Stimulated activated CD8-positive, alpha-beta memory T cell treated with anti-CD3 and anti-CD28 coated beads, Interleukin-15, amount 100 ng/mL, for 24 hours (primary cell): ENCODE measurements around the gene OR5B12.
"Not testable (repeated sequence)": the region's sequence is repeated elsewhere in the genome, so short reads cannot be mapped to it uniquely, and the experiment has no call there.

ENCODE experiments used
- DNase-seq: peaks from one replicate; pipeline ENCODE4 v3.0.0-alpha.2; 2020; ENCODE audit warnings: low read depth

OR5B12 gene

DNA sequence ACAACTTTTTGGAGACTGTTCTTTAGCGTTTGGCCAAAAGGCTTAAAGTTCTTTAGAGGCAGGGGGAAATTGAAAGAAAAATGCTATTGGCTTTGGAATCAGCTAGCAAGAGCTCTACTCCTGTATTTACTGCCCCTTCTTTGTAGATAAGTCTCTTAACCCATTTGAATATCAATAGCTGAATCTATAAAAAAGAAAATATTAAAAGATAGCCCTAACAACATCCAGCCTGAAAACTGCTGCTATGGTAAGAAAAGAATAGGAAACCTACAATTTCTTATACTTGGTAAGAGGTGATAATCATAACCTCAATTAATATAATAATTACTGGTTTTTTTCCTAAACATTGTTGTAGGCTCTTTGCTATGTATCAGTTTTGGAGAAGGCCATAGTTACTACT lies at the start of gene OR5B12:
Gene OR5B12, minus strand, starts transcription at position 101 of the 400 bp plus-strand sequence. CDS start 2,085 bp downstream, outside the sequence.
- DNase-seq, result no peak

DNA sequence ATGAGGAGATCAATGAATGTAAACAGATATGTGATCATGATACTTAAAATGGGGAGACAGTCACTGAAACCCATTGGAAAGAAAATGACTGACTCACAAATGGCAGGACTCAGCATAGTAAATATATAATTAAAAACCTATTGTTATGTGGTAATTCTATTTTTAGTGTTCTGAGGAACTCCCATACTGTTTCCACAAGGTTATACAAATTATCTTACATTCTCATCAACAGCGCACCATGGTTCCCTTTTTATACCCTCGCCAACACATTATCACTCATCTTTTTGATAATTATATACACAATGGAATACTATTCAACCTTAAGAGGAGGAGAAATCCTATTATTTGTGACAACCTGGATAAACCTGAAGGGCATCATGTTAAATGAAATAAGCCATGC lies 48.8 kb upstream of the OR5B12 start:
- DNase-seq, result no peak

- no peak for DNase-seq
Observed at GRCh38 chr11:58487170-58487569, 45.1 kb upstream of the OR5B12 start.

- DNase-seq, result no peak
Observed at GRCh38 chr11:58485961-58486360, 43.9 kb upstream of the OR5B12 start.

DNA sequence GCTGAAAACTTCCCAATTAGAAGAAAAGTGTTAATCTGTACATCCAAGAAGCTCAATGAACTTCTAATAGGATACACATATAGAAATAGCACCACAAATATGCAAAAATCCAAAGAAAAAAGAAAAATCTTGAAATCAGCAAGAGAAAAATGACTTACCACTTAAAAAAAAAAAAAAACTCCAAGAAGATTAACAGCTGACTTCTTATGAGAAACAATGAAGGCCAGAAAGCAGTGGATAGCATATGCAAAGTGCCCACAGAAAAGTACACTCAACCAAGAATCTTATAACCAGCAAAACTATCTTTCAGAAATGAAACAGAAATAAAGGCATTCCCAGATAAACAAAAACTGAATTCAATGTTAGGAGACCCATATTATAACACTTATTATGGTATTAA lies 29.9 kb upstream of the OR5B12 start:
- no peak for DNase-seq

DNA sequence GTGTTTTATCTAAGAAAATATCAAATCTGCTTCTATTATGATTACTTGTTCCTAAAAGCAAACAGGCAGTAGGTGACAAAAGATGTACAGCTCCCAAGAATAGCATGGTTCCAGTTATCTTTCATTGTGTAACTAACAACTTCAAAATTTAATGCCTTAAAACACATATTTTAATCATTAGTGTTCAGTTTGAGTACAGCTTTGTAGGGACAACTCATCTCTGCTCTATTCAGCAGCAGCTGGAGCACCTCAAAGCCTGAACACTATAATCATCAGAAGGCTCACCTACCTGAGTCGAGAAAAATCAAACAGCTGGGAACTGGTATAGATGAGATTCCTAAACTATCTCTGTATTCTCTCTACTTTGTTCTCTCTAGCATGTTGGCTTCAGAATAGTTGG lies 24.3 kb upstream of the OR5B12 start:
- no peak for DNase-seq

- no peak for DNase-seq
Observed at GRCh38 chr11:58465690-58466089, 23.7 kb upstream of the OR5B12 start.

GRCh38 chr11:58451585-58451984 lies 9.5 kb upstream of the OR5B12 start:
- no peak for DNase-seq

GRCh38 chr11:58446294-58446693 lies 4.3 kb upstream of the OR5B12 start:
- no peak for DNase-seq

- no peak for DNase-seq
Observed at GRCh38 chr11:58444300-58444699, 2.3 kb upstream of the OR5B12 start.

DNA sequence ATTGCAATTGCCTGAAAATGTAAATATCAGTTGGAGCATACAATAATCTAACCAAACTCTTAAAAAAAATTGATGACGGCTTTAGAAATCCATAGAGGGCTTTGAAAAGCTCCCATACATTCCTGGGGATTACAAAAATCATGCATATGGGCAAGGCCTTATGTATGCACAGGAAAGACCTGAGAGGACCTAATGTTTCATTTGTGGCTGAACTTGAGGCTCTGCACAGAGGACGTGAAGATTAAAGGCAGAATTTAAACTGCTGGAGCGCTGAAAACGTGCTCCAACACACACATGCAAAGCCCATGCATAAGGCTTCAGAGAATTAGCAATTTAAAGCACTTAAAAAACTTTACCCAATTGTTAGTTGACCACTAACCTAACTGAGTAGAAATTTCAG lies 3.5 kb downstream of the OR5B12 start:
- no peak for DNase-seq

DNA sequence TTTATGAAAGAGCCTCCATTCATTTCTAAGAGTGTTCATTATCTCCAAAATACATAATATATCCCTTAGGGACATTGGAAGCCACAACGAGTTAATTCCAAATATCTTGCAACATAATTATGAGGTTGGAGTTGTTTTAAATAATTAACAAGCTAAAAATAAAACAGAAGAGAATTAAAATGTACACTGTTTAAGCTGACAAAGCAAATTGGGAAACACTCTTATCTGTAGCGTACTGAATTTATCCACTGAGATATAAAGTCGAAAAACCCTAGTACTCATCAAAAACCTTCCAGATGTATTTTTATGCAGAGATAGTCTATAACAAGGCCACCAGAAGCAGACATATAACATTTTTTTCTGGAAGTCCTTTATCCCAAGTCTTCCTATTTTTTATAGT lies 7.8 kb downstream of the OR5B12 start:
- no peak for DNase-seq

DNA sequence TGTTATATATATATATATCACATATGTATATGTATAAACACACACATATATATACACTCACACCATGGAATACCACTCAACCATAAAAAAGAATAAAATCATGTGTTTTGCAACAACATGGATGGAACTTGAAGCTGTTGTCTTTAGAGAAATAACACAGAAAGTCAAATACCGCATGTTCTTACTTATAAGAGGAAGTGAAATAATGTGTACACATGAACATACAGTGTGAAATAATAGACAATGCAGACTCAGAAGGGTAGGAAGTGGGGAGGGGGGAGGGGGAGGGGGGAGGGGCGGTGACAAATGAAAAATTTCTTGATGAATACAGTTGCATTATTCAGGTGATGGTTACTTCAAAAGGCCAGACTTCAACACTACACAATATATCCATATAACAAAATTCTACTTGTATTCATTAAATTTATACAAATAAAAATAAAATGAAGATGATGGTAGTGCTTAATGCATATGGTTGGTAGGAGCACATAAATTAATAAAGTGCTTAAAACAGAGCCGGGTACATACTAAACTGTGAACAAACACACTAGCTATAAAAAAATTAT lies 8.3 kb downstream of the OR5B12 start:
- no peak for DNase-seq

- DNase-seq, result no peak
Observed at GRCh38 chr11:58429273-58429672, 12.8 kb downstream of the OR5B12 start.

GRCh38 chr11:58428021-58428420 lies 14.0 kb downstream of the OR5B12 start, which contains the start of gene OR5B2:
Gene OR5B2 (minus strand): TSS chr11:58428121. CDS start chr11:58423261, 4,860 bp downstream.
- DNase-seq, result no peak

DNA sequence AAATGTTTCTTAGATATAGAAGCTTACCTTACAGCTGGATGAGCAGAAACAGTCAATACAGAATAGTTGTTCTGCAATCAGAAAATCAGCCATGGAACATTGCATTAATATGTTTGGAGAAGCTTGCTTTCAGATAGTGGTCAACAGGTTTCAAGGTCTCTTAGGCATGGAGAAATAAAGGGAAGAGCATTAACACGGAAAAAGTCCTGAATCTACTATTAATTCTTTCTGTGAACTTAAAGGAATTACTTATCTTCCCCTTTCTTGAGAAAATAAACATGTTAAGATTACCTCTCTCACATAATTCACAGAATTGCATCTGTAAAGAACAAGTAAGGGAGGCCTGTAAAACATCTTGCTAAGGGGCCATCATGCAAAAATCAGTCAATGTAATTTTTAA lies 35.3 kb downstream of the OR5B12 start, which contains the start of gene OR5B3:
Gene OR5B3, minus strand, starts transcription at position 101 of the 400 bp plus-strand sequence. CDS start 3,465 bp downstream, outside the sequence.
- no peak for DNase-seq

DNA sequence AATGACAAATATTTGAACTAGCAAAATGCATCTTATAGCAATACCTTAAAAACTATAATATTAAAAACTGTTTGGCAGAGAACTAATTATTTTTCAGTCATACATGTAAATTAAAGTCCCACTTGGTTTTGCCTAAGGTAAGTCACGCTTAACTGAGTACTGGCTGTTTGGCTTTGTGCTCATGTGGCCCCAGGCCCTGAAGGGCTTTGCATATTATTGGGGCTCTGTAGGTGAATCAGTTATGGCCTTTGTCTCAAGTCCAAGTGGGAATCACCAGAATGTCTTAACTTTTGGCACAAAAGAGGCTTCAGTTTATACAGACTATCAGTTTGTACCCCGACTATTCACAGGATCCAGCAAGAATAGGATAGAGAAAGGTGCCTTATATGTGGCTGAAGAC lies 42.4 kb downstream of the OR5B12 start:
- not testable (repeated sequence) for DNase-seq

- no peak for DNase-seq
Observed at GRCh38 chr11:58395581-58395980, 46.5 kb downstream of the OR5B12 start.

GRCh38 chr11:58394195-58394594 lies 47.8 kb downstream of the OR5B12 start:
- DNase-seq, result no peak

DNA sequence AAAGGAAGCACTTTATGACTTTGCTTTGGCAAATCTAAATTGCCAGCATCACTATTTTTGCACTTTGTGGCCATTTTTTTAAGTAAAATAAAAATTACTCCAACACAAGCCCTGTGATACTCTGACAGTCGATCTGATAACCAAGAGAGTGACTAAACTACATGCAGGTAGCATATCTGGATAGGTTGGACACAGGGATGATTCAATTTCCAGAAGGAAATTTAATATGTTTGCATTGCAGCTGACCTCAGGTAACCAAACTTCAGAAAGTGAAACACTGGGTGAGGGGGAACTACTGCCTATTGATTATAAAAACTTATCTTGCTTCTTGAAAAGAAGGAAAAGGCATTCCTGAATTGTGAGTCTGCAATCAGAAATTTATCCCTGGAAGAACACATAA lies 49.3 kb downstream of the OR5B12 start:
- DNase-seq, result no peak

DNA sequence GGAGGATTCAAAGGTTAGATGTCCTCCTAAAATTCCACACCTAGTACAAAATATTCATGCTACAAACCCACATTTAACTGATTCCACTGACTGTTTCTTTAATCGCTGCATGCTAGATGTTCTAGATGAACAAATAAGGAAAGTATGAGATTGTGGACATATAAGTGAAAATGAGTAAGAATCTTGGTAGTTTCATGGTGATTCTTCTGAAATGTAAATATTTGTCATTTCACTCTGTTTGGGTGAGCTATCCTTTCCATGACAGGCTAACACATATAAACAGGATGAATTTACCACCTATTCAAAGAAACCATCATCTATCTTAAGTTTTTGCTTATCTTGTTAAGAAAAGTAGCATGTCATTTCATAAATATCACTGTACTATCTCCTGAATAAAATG lies 50.2 kb downstream of the OR5B12 start:
- no peak for DNase-seq

DNA sequence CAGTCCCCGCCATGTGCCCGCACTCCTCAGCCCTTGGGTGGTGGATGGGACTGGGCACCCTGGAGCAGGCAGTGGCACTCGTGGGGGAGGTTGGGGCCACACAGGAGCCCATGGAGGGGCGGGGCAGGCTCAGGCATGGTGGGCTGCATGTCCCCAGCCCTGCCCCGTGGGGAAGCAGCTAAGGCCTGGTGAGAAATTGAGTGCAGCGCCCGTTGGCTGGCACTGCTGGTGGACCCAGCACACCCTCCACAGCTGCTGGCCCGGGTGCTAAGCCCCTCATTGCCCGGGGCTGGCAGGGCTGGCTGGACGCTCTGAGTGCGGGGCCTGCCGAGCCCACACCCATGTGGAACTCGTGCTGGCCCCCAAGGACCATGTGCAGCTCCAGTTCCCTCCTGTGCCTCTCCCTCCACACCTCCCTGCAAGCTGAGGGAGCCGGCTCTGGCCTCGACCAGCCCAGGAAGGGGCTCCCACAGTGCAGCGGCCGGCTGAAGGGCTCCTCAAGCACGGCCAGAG lies 51.4 kb downstream of the OR5B12 start:
- DNase-seq, result no peak
